GM23338 (cell line): ENCODE measurements around the gene XPO4. TPM values are rescaled to one million over a fixed set of nuclear protein-coding genes. Genes with fewer than 3 reads are reported as not detected.

Source experiments
- ATAC-seq: fragments of 200-7000 bp; cut with Tn5 transposase; 3 replicates; pipeline ENCODE4 v1.9.1; 2020
- DNase-seq: peaks from one replicate; pipeline ENCODE4 v3.0.0-alpha.2; 2015; ENCODE audit warnings: low spot score
- H2AFZ ChIP-seq: fragments of 200-600 bp; sonication (generic); 2 replicates; pipeline ENCODE4 v1.8.0; 2016; ENCODE audit warnings: antibody characterized with exemption, mild to moderate bottlenecking, moderate library complexity
- H3F3A ChIP-seq: fragments of 200-600 bp; sonication (generic); replicated peaks from 2 replicates; pipeline ENCODE4 v1.8.0; 2017; ENCODE audit warnings: antibody characterized with exemption, mixed run types, low read depth
- H3K27ac ChIP-seq: fragments of 200-600 bp; sonication (generic); 2 replicates; pipeline ENCODE4 v1.6.1; 2016; ENCODE audit warnings: low read depth
- H3K27me3 ChIP-seq: fragments of 200-600 bp; sonication (generic); 2 replicates; pipeline ENCODE4 v1.8.0; 2016; ENCODE audit warnings: mild to moderate bottlenecking, mixed run types, moderate library complexity; ENCODE audit not compliant: insufficient read depth
- H3K36me3 ChIP-seq: fragments of 200-600 bp; sonication (generic); 2 replicates; pipeline ENCODE4 v1.8.0; 2016; ENCODE audit warnings: mild to moderate bottlenecking; ENCODE audit not compliant: insufficient read depth
- H3K4me1 ChIP-seq: fragments of 200-600 bp; sonication (generic); 2 replicates; pipeline ENCODE4 v1.8.0; 2016; ENCODE audit warnings: mild to moderate bottlenecking, moderate library complexity; ENCODE audit not compliant: insufficient read depth
- H3K4me2 ChIP-seq: fragments of 200-600 bp; sonication (generic); 2 replicates; pipeline ENCODE4 v1.7.1; 2017; ENCODE audit warnings: mixed run types
- H3K4me3 ChIP-seq: fragments of 200-600 bp; sonication (generic); 2 replicates; pipeline ENCODE4 v1.6.1; 2016; ENCODE audit warnings: mixed run types
- H3K79me2 ChIP-seq: fragments of 200-600 bp; sonication (generic); replicated peaks from 2 replicates; pipeline ENCODE4 v1.8.0; 2017; ENCODE audit warnings: mild to moderate bottlenecking; ENCODE audit not compliant: insufficient read depth
- H3K9me2 ChIP-seq: fragments of 200-600 bp; sonication (generic); 2 replicates; pipeline ENCODE4 v1.8.0; 2017; ENCODE audit not compliant: insufficient read depth
- H4K20me1 ChIP-seq: fragments of 200-600 bp; sonication (generic); replicated peaks from 2 replicates; pipeline ENCODE4 v1.8.0; 2017; ENCODE audit warnings: mild to moderate bottlenecking; ENCODE audit not compliant: insufficient read depth
- H3K27ac Mint-ChIP-seq: 2 replicates; pipeline ENCODE4 v1.8.0; 2020; ENCODE audit warnings: inconsistent platforms, mild to moderate bottlenecking, moderate library complexity, mixed read lengths
- H3K27me3 Mint-ChIP-seq: 3 replicates; pipeline ENCODE4 v1.8.0; 2022; ENCODE audit warnings: low read depth, mild to moderate bottlenecking, moderate library complexity, mixed read lengths, inconsistent platforms; ENCODE audit not compliant: insufficient read depth, poor library complexity
- H3K36me3 Mint-ChIP-seq: 3 replicates; pipeline ENCODE4 v1.8.0; 2021; ENCODE audit warnings: low read depth, mild to moderate bottlenecking, inconsistent platforms, moderate library complexity, mixed read lengths
- H3K4me1 Mint-ChIP-seq: 3 replicates; pipeline ENCODE4 v1.8.0; 2020; ENCODE audit warnings: mild to moderate bottlenecking, inconsistent platforms, mixed read lengths
- H3K4me3 Mint-ChIP-seq: 3 replicates; pipeline ENCODE4 v1.8.0; 2021; ENCODE audit warnings: moderate library complexity, mild to moderate bottlenecking, inconsistent platforms, mixed read lengths
- H3K9me3 Mint-ChIP-seq: 3 replicates; pipeline ENCODE4 v1.8.0; 2020; ENCODE audit warnings: moderate library complexity, mild to moderate bottlenecking, inconsistent platforms, mixed read lengths
- EZH2phosphoT487 ChIP-seq: fragments of 200-600 bp; sonication (generic); IDR thresholded peaks from one replicate; pipeline ENCODE4 v1.8.1; 2018; ENCODE audit warnings: antibody characterized with exemption; ENCODE audit not compliant: unreplicated experiment
- JUNB ChIP-seq: IDR thresholded peaks from one replicate; pipeline ENCODE4 v1.6.1; 2016; ENCODE audit warnings: antibody characterized with exemption; ENCODE audit not compliant: unreplicated experiment
- NANOG ChIP-seq: IDR thresholded peaks from 2 replicates; pipeline ENCODE4 v1.6.1; 2016; ENCODE audit warnings: antibody characterized with exemption, borderline replicate concordance
- REST ChIP-seq: IDR thresholded peaks from one replicate; pipeline ENCODE4 v1.6.1; 2018; ENCODE audit warnings: antibody characterized with exemption; ENCODE audit not compliant: unreplicated experiment
- STAT1 ChIP-seq: IDR thresholded peaks from one replicate; pipeline ENCODE4 v1.6.1; 2016; ENCODE audit warnings: antibody characterized with exemption; ENCODE audit not compliant: unreplicated experiment
- ZNF114 ChIP-seq: fragments of 250-450 bp; sonication (Bioruptor Pico); IDR thresholded peaks from 2 replicates; pipeline ENCODE4 v1.5.0; 2020; ENCODE audit warnings: mild to moderate bottlenecking, moderate library complexity
- ZNF331 ChIP-seq: fragments of 250-450 bp; sonication (Bioruptor Pico); IDR thresholded peaks from 2 replicates; pipeline ENCODE4 v1.5.0; 2020; ENCODE audit warnings: low read depth, mild to moderate bottlenecking, moderate library complexity
- ZNF462 ChIP-seq: fragments of 250-450 bp; sonication (Bioruptor Pico); IDR thresholded peaks from 2 replicates; pipeline ENCODE4 v1.5.0; 2020; ENCODE audit warnings: mild to moderate bottlenecking, moderate library complexity
- polyA plus RNA-seq: library from polyadenylated mRNA; unstranded; fragments of >200 nt; fragmentation: Nextera tagmentation; extraction: Ambion mirVana; gene quantifications from 2 replicates; pipeline ENCODE4 v1.2.1, GENCODE V29; 2016
- total RNA-seq: library from RNA; depleted of rRNA; stranded (reverse); fragments of >200 nt; shearing (Covaris generic); gene quantifications from 2 replicates; pipeline ENCODE4 v1.2.3, GENCODE V29; 2014

XPO4 gene
- total and polyA plus RNA-seq, 2 experiments from 2014 or later: 14.1 to 57.8 TPM

GRCh38 chr13:20819715-20820114 is 82.8 kb downstream of the XPO4 start:
- Histone ChIP-seq H2AFZ (no peak overlapping the region), H3K27ac (no peak overlapping the region), H4K20me1 (peaks cover 7% of the 10 kb centered on the region; the same call in 1 of the 2 replicates), H3K4me3 (no peak overlapping the region), H3K27me3 (no peaks in the 10 kb centered on the region), H3F3A (no peaks in the 10 kb centered on the region), H3K79me2 (peaks cover 11% of the 10 kb centered on the region), H3K9me2 (no peaks in the 10 kb centered on the region), H3K4me1 (peaks cover 3% of the 10 kb centered on the region), H3K4me2 (no peak overlapping the region), H3K36me3 (no peaks in the 10 kb centered on the region)
- Mint-ChIP-seq H3K4me1 (peaks cover 3% of the 10 kb centered on the region), H3K27me3 (no peaks in the 10 kb centered on the region), H3K27ac (no peak overlapping the region), H3K4me3 (no peak overlapping the region), H3K9me3 (no peaks in the 10 kb centered on the region), H3K36me3 (peaks cover 4% of the 10 kb centered on the region; the same call in 2 of the 3 replicates)
- no peak for ATAC-seq
- DNase-seq: no peak
- TF ChIP-seq ZNF114 (CRISPR knock-in tag): no peak
- TF ChIP-seq ZNF462 (CRISPR knock-in tag): no peak
- no peak for TF ChIP-seq EZH2phosphoT487
- no peak for TF ChIP-seq JUNB
- TF ChIP-seq NANOG: no peak
- TF ChIP-seq STAT1: no peak

GRCh38 chr13:20815464-20815863 is 87.1 kb downstream of the XPO4 start:
- H3K4me3 Mint-ChIP-seq: no peak overlapping the region
- Histone ChIP-seq H3K4me1 (no peaks in the 10 kb centered on the region), H3K27ac (no peak overlapping the region), H3K27me3 (no peaks in the 10 kb centered on the region), H3K36me3 (no peaks in the 10 kb centered on the region), H2AFZ (no peak overlapping the region), H4K20me1 (peaks cover 9% of the 10 kb centered on the region; the same call in 1 of the 2 replicates), H3K4me3 (no peak overlapping the region), H3F3A (no peaks in the 10 kb centered on the region), H3K4me2 (no peak overlapping the region), H3K79me2 (peaks cover 30% of the 10 kb centered on the region), H3K9me2 (no peaks in the 10 kb centered on the region)
- no peaks in the 10 kb centered on the region for H3K4me1 Mint-ChIP-seq
- no peak overlapping the region for H3K27ac Mint-ChIP-seq
- DNase-seq (no peak), ATAC-seq (no peak)
- no peaks in the 10 kb centered on the region for H3K9me3 Mint-ChIP-seq
- TF ChIP-seq ZNF331 (CRISPR knock-in tag): no peak
- no peak for TF ChIP-seq STAT1
- no peak for TF ChIP-seq ZNF114 (CRISPR knock-in tag)
- TF ChIP-seq REST: no peak
- peaks cover 3% of the 10 kb centered on the region for H3K27me3 Mint-ChIP-seq
- H3K36me3 Mint-ChIP-seq: peaks cover 4% of the 10 kb centered on the region; the same call in 2 of the 3 replicates
